ENCODE measurements around the gene MCM3AP.

The MCM3AP gene

DNA sequence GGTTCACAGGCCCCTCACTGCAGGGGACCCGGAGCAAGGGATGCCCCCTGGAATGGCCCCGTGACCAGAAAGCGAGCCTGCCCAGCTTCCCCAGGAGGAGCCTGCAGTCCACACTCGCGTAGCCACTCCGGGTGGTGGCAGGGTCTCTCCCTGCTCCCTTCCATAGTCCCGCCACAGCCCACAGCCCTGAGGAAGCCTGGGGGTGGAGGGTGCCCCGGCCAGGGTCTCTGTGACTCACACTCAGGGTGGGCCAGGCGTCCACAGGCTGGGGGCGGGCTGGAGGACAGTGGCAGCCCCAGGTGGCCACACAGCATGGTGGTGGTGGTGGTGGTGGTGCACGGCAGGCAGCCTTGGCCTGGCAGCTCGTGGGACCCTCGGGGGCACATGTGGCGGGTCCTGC lies 16.3 kb upstream of the MCM3AP start:
- CTCF ChIA-PET: no interaction called here
- no peak for DNase-seq (ENCODE audit: extremely low spot score)
- TF ChIP-seq SP1 (IDR thresholded peaks at IDR 0.05) (no peak), ARNT (IDR thresholded peaks at IDR 0.05) (no peak), LEF1 (IDR thresholded peaks at IDR 0.05; ENCODE audit: borderline replicate concordance) (no peak), HDGF (IDR thresholded peaks at IDR 0.05; ENCODE audit: borderline replicate concordance) (no peak), ZNF384 (IDR thresholded peaks at IDR 0.05) (no peak), TARDBP (IDR thresholded peaks at IDR 0.05) (no peak), FOXK2 (IDR thresholded peaks at IDR 0.05) (no peak), BHLHE40 (IDR thresholded peaks at IDR 0.05; ENCODE audit: borderline replicate concordance) (no peak)
- TF ChIP-seq, protein P1, sequence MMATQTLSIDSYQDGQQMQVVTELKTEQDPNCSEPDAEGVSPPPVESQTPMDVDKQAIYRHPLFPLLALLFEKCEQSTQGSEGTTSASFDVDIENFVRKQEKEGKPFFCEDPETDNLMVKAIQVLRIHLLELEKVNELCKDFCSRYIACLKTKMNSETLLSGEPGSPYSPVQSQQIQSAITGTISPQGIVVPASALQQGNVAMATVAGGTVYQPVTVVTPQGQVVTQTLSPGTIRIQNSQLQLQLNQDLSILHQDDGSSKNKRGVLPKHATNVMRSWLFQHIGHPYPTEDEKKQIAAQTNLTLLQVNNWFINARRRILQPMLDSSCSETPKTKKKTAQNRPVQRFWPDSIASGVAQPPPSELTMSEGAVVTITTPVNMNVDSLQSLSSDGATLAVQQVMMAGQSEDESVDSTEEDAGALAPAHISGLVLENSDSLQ (IDR thresholded peaks at IDR 0.05): no peak
- POLR2A ChIA-PET: interaction anchor here (1.5 kb wide), 1 partner anchor 15 kb away, joined by 3 read pairs; no protein-coding TSS in a partner anchor

DNA sequence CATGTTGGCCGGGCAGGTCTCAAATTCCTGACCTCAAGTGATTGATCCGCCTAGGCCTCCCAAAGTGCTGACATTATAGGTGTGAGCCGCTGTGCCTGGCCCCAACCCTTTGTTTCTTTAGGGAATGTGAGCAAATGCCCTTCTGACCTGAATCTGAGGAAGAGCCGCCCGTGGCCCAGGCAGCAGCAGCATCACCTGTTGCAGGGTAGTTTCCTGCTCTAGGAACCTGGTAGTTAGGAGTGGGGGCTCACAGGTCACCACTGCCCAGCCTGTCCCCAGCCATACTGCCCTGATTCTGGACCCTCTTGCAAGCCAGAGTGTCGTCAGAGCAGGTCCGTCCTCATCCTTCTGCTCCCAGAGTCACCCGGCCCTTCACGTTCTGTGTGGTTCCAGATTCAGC lies 13.8 kb upstream of the MCM3AP start:
- POLR2A ChIA-PET: no interaction called here
- DNase-seq (ENCODE audit: extremely low spot score): no peak
- CTCF ChIA-PET: no interaction called here
- no peak for TF ChIP-seq HDGF (IDR thresholded peaks at IDR 0.05; ENCODE audit: borderline replicate concordance)
- TF ChIP-seq BHLHE40 (IDR thresholded peaks at IDR 0.05; ENCODE audit: borderline replicate concordance): no peak
- no peak for TF ChIP-seq FOXA1 (IDR thresholded peaks at IDR 0.05)
- TF ChIP-seq CTBP1 (IDR thresholded peaks at IDR 0.05; ENCODE audit: borderline replicate concordance): no peak
- TF ChIP-seq, protein P1 (IDR thresholded peaks at IDR 0.05): no peak
- TF ChIP-seq FOXM1 (IDR thresholded peaks at IDR 0.05; ENCODE audit: borderline replicate concordance): no peak
- TF ChIP-seq SUZ12 (IDR thresholded peaks at IDR 0.05): no peak
- no peak for TF ChIP-seq ARNT (IDR thresholded peaks at IDR 0.05)
- no peak for TF ChIP-seq ELF4 (IDR thresholded peaks at IDR 0.05)
- no peak for TF ChIP-seq TARDBP (IDR thresholded peaks at IDR 0.05)
- TF ChIP-seq ZNF384 (IDR thresholded peaks at IDR 0.05): no peak
- TF ChIP-seq FOXK2 (IDR thresholded peaks at IDR 0.05): no peak
- TF ChIP-seq LEF1 (IDR thresholded peaks at IDR 0.05; ENCODE audit: borderline replicate concordance): no peak
- no peak for TF ChIP-seq SP1 (IDR thresholded peaks at IDR 0.05)
- TF ChIP-seq L3MBTL2 (conservative IDR thresholded peaks at IDR 0.05): no peak
- TF ChIP-seq NFRKB (IDR thresholded peaks at IDR 0.05): no peak

DNA sequence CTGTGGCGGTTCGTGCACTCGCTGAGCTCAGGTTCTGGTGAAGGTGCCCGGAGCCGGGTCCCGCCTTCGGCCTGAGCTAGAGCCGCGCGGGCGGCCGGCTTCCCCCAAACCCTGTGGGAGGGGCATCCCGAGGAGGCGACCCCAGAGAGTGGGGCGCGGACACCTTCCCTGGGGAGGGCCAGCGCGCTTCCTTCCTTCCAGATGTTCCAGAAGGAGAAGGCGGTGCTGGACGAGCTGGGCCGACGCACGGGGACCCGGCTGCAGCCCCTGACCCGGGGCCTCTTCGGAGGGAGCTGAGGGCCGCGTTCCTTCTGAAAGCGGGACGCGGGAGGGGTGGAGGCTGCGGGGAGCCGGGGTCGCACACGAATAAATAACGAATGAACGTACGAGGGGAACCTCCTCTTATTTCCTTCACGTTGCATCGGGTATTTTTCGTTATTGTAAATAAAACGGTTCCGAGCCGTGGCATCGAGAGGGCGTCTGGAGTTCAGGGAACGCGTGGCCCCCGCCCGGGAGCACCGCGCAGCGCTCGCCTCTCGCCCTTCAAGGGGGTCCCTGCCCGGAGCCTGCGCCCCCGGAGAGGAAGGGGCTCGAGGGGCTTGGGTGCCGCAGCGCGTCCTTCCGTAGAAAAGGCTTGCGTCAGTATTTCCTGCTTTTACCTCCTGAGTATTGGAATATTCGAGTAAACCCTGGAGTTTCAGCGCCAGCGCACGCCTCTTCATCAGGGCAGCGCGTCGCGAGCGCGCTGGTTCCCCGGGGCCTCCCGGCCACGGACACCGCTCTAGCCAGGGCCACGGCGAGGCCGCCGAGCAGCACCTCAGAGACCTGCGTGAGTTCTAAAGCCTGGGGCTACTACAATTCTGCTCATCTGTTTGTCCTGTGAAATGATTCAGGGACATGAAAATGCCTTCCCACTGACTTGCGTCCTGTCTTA lies 12.2 kb upstream of the MCM3AP start:
- CTCF ChIA-PET: no interaction called here
- POLR2A ChIA-PET: no interaction called here
- no peak for DNase-seq (ENCODE audit: extremely low spot score)
- TF ChIP-seq SUZ12 (IDR thresholded peaks at IDR 0.05) (no peak), FOXM1 (IDR thresholded peaks at IDR 0.05; ENCODE audit: borderline replicate concordance) (no peak), FOXK2 (IDR thresholded peaks at IDR 0.05) (no peak), NFRKB (IDR thresholded peaks at IDR 0.05) (no peak), ZNF384 (IDR thresholded peaks at IDR 0.05) (no peak), TARDBP (IDR thresholded peaks at IDR 0.05) (no peak), CTBP1 (IDR thresholded peaks at IDR 0.05; ENCODE audit: borderline replicate concordance) (no peak), HDGF (IDR thresholded peaks at IDR 0.05; ENCODE audit: borderline replicate concordance) (no peak), LEF1 (IDR thresholded peaks at IDR 0.05; ENCODE audit: borderline replicate concordance) (no peak)
- TF ChIP-seq, protein P1 (IDR thresholded peaks at IDR 0.05): no peak

- no peak for TF ChIP-seq BHLHE40 (IDR thresholded peaks at IDR 0.05; ENCODE audit: borderline replicate concordance)
- no peak for TF ChIP-seq ZNF384 (IDR thresholded peaks at IDR 0.05)
- no peak for TF ChIP-seq L3MBTL2 (conservative IDR thresholded peaks at IDR 0.05)
- TF ChIP-seq NFRKB (IDR thresholded peaks at IDR 0.05): no peak
- TF ChIP-seq, protein P1 (IDR thresholded peaks at IDR 0.05): no peak
- TF ChIP-seq ARNT (IDR thresholded peaks at IDR 0.05): no peak
- no peak for TF ChIP-seq HDGF (IDR thresholded peaks at IDR 0.05; ENCODE audit: borderline replicate concordance)
- no peak for TF ChIP-seq FOXA1 (IDR thresholded peaks at IDR 0.05)
- POLR2A ChIA-PET: no interaction called here
- CTCF ChIA-PET: no interaction called here
- DNase-seq (ENCODE audit: extremely low spot score): peak; percentile 12
Observed at GRCh38 chr21:46295996-46296752, 10.8 kb upstream of the MCM3AP start.

DNA sequence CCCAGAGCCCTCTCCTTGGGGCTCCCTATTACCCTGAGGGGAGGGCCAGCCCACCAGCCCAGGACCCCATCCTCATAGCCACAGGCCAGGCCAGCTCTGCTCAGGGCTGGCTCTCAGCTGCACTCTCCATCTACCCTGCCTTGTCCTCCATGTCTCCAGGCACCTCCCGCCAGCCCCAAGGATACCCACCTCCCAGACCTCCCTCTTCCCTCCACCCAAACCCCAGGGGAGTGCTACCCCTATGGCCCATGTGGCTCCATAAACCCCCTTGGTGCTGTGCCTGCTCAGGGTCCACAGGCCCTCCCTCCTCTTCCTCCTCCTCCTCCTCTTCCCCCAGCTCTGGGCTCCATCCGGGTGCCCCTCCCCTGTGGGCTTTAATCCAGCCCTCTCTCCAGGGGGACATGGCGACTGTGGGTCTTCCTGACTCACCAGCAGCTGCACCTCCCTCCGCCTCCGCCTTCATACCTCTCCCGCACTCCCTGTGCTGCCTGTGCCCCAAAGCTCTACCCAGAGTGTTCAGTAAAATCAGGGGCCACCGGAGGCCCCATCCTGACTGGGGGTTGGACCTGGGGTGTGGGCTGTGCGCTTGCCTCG lies 9.9 kb upstream of the MCM3AP start:
- peak; percentile 6 for DNase-seq (ENCODE audit: extremely low spot score)
- ChIA-PET POLR2A (no interaction called here), CTCF (no interaction called here)
- TF ChIP-seq FOXA1 (IDR thresholded peaks at IDR 0.05) (no peak), CTBP1 (IDR thresholded peaks at IDR 0.05; ENCODE audit: borderline replicate concordance) (no peak), L3MBTL2 (conservative IDR thresholded peaks at IDR 0.05) (no peak), HDGF (IDR thresholded peaks at IDR 0.05; ENCODE audit: borderline replicate concordance) (no peak), ZNF384 (IDR thresholded peaks at IDR 0.05) (no peak), SUZ12 (IDR thresholded peaks at IDR 0.05) (no peak), NFRKB (IDR thresholded peaks at IDR 0.05) (no peak), TARDBP (IDR thresholded peaks at IDR 0.05) (no peak), BHLHE40 (IDR thresholded peaks at IDR 0.05; ENCODE audit: borderline replicate concordance) (no peak), ARNT (IDR thresholded peaks at IDR 0.05) (no peak), FOXK2 (IDR thresholded peaks at IDR 0.05) (no peak)
- TF ChIP-seq, protein P1 (IDR thresholded peaks at IDR 0.05): no peak
